ENCODE measurements around the gene LHX4.

Gene LHX4

GRCh38 chr1:180227861-180228647 is 2.0 kb upstream of the LHX4 start:
- DNase-seq (ENCODE audit: low read depth), result no peak

GRCh38 chr1:180228648-180229482 is 1.2 kb upstream of the LHX4 start:
- DNase-seq (ENCODE audit: low read depth), result no peak

GRCh38 chr1:180230416-180230790 is 339 bp downstream of the LHX4 start:
- no peak for DNase-seq (ENCODE audit: low read depth)

GRCh38 chr1:180230791-180231505 is 884 bp downstream of the LHX4 start:
- DNase-seq (ENCODE audit: low read depth), result no peak

GRCh38 chr1:180231506-180231921 is 1.4 kb downstream of the LHX4 start:
- no peak for DNase-seq (ENCODE audit: low read depth)

GRCh38 chr1:180231936-180232335 is 1.9 kb downstream of the LHX4 start:
- DNase-seq (ENCODE audit: low read depth), result no peak

- no peak for DNase-seq (ENCODE audit: low read depth)
Measured at GRCh38 chr1:180232521-180233043, 2.5 kb downstream of the LHX4 start.

GRCh38 chr1:180233191-180234011 is 3.3 kb downstream of the LHX4 start:
- DNase-seq (ENCODE audit: low read depth), result no peak

GRCh38 chr1:180234369-180235076 is 4.5 kb downstream of the LHX4 start:
- DNase-seq (ENCODE audit: low read depth), result no peak

- no peak for DNase-seq (ENCODE audit: low read depth)
Measured at GRCh38 chr1:180235077-180235501, 5.0 kb downstream of the LHX4 start.

GRCh38 chr1:180235502-180236239 is 5.6 kb downstream of the LHX4 start:
- no peak for DNase-seq (ENCODE audit: low read depth)

GRCh38 chr1:180236698-180237509 is 6.8 kb downstream of the LHX4 start:
- no peak for DNase-seq (ENCODE audit: low read depth)

GRCh38 chr1:180237869-180238476 is 7.9 kb downstream of the LHX4 start:
- DNase-seq (ENCODE audit: low read depth), result no peak

- DNase-seq (ENCODE audit: low read depth), result no peak
Measured at GRCh38 chr1:180238675-180239074, 8.6 kb downstream of the LHX4 start.

GRCh38 chr1:180239145-180240096 is 9.4 kb downstream of the LHX4 start:
- DNase-seq (ENCODE audit: low read depth), result no peak

GRCh38 chr1:180241716-180242544 is 11.9 kb downstream of the LHX4 start:
- DNase-seq (ENCODE audit: low read depth), result no peak
